ENCODE results near the gene LTBP1.

DNA sequence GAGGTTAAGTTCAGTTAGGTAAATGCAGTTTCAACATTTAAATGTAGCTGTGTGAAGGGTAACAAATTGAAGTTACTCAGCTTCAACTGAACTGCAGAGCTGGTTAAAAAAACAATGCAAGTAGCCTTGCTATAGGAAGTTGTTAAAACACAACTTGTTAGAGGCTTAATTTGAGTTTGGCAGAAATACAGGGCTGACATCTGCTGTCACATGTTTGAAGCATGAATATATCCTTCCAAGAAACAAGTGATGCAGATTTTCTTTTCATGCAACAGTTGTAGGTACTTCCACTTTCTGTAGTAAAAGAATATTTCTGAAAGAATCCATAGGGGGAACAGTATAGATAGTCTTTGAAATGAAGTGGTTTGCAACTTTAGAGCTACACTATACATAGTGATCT lies 321.0 kb downstream of the LTBP1 start:
- TF ChIP-seq, protein P1, sequence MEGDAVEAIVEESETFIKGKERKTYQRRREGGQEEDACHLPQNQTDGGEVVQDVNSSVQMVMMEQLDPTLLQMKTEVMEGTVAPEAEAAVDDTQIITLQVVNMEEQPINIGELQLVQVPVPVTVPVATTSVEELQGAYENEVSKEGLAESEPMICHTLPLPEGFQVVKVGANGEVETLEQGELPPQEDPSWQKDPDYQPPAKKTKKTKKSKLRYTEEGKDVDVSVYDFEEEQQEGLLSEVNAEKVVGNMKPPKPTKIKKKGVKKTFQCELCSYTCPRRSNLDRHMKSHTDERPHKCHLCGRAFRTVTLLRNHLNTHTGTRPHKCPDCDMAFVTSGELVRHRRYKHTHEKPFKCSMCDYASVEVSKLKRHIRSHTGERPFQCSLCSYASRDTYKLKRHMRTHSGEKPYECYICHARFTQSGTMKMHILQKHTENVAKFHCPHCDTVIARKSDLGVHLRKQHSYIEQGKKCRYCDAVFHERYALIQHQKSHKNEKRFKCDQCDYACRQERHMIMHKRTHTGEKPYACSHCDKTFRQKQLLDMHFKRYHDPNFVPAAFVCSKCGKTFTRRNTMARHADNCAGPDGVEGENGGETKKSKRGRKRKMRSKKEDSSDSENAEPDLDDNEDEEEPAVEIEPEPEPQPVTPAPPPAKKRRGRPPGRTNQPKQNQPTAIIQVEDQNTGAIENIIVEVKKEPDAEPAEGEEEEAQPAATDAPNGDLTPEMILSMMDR (IDR thresholded peaks at IDR 0.05), result no peak
- TF ChIP-seq POLR2AphosphoS5 (IDR thresholded peaks at IDR 0.05) (no peak), POLR2A (IDR thresholded peaks at IDR 0.05) (no peak)

All from transverse colon (tissue), 4 donors.